Endothelial cell of umbilical vein (primary cell): ENCODE data around the gene CHRND. TPM values are rescaled to one million over a fixed set of nuclear protein-coding genes. Genes with fewer than 3 reads are reported as not detected.

Experiments
- BruUV-seq: library from RNA; stranded (reverse); fragments of 400-500 nt; replicated peaks from 2 replicates; lab custom pipeline; 2021; lab: Mats Ljungman, UMichigan
- CTCF ChIA-PET: fragments of 300-600, 350-600 bp; sonication (Branson Sonifier 250); formaldehyde crosslinking; loops from one replicate; lab custom pipeline; 2021; ENCODE audit warnings: antibody characterized with exemption, inconsistent platforms; lab: Charles Lee
- POLR2A ChIA-PET: fragments of 300-600, 350-600 bp; sonication (Branson Sonifier 250); formaldehyde crosslinking; loops from one replicate; lab custom pipeline; 2021; ENCODE audit warnings: antibody characterized with exemption, inconsistent platforms; lab: Charles Lee
- DNase-seq: peaks from one replicate; pipeline ENCODE4 v3.0.0-alpha.2; 2011; ENCODE audit warnings: low read depth, low spot score
- FAIRE-seq: peaks from 2 replicates; lab custom pipeline; 2011; peaks lifted over from hg19 to GRCh38; lab: Jason Lieb, UNC
- H2AFZ ChIP-seq: 2 replicates; pipeline ENCODE4 v1.6.0; 2012; ENCODE audit warnings: low read depth, low read length, control low read depth, inconsistent platforms
- H3K27ac ChIP-seq: 2 replicates; pipeline ENCODE4 v1.5.1; 2011; ENCODE audit warnings: low read depth, mild to moderate bottlenecking, control low read depth, low read length, moderate library complexity; ENCODE audit not compliant: insufficient read depth
- H3K27me3 ChIP-seq, 2 experiments: 2 replicates each; pipeline versions ENCODE4 v1.6.0 to v1.6.1; 2011; ENCODE audit warnings: low read length in 2 of 2, mixed read lengths in 1 of 2; ENCODE audit not compliant: control insufficient read depth in 2 of 2, insufficient read depth in 2 of 2
- H3K36me3 ChIP-seq, 2 experiments: 2 replicates in 1 of 2; 3 replicates in 1 of 2; pipeline ENCODE4 v1.5.1; 2011; ENCODE audit warnings: low read length in 2 of 2, mild to moderate bottlenecking in 1 of 2, moderate library complexity in 1 of 2; ENCODE audit not compliant: control insufficient read depth in 2 of 2, insufficient read depth in 2 of 2; ENCODE audit errors: extremely low read depth in 1 of 2
- H3K4me1 ChIP-seq: 3 replicates; pipeline ENCODE4 v1.5.1; 2011; ENCODE audit warnings: mild to moderate bottlenecking, low read length; ENCODE audit not compliant: control insufficient read depth, insufficient read depth; ENCODE audit errors: extremely low read depth
- H3K4me2 ChIP-seq: 2 replicates; pipeline ENCODE4 v1.6.1; 2011; ENCODE audit warnings: low read length, control low read depth, mixed read lengths; ENCODE audit not compliant: insufficient read depth
- H3K4me3 ChIP-seq, 3 experiments: fragments of 200-600 bp in 1 of 3; sonication (generic), shearing (Covaris generic) in 1 of 3; replicated peaks in 1 of 3; 2 replicates each; pipeline ENCODE4 v1.5.1; 2011 to 2016; ENCODE audit warnings: control low read depth in 3 of 3, low read length in 3 of 3, mild to moderate bottlenecking in 2 of 3, inconsistent platforms in 1 of 3, low read depth in 1 of 3, moderate library complexity in 1 of 3; ENCODE audit not compliant: insufficient read depth in 1 of 3
- H3K79me2 ChIP-seq: 2 replicates; pipeline ENCODE4 v1.6.0; 2012; ENCODE audit warnings: low read length, inconsistent platforms; ENCODE audit not compliant: control insufficient read depth, insufficient read depth
- H3K9ac ChIP-seq: replicated peaks from 2 replicates; pipeline ENCODE3; 2011; ENCODE audit warnings: low read length, control low read depth; ENCODE audit not compliant: insufficient read depth; ENCODE audit errors: extremely low read depth
- H3K9me1 ChIP-seq: replicated peaks from 3 replicates; pipeline ENCODE4 v1.6.0; 2011; ENCODE audit warnings: mild to moderate bottlenecking, low read length; ENCODE audit not compliant: control insufficient read depth, insufficient read depth; ENCODE audit errors: extremely low read depth
- H3K9me3 ChIP-seq: replicated peaks from 2 replicates; pipeline ENCODE4 v1.5.1; 2012; ENCODE audit warnings: low read length, inconsistent platforms; ENCODE audit not compliant: control insufficient read depth, insufficient read depth
- H4K20me1 ChIP-seq: replicated peaks from 2 replicates; pipeline ENCODE3; 2011; ENCODE audit warnings: mild to moderate bottlenecking, low read length; ENCODE audit not compliant: control insufficient read depth, insufficient read depth; ENCODE audit errors: extremely low read depth
- EZH2 ChIP-seq: IDR thresholded peaks from 2 replicates; pipeline ENCODE4 v1.6.1; 2012; ENCODE audit warnings: borderline replicate concordance, low read depth, mild to moderate bottlenecking, moderate library complexity, low read length, inconsistent platforms; ENCODE audit not compliant: severe bottlenecking
- FOS ChIP-seq: IDR thresholded peaks from 2 replicates; pipeline ENCODE4 v1.6.1; 2011; ENCODE audit warnings: mild to moderate bottlenecking, low read length, moderate library complexity, borderline replicate concordance; ENCODE audit not compliant: insufficient read depth
- GATA2 ChIP-seq: IDR thresholded peaks from 2 replicates; pipeline ENCODE4 v1.7.0; 2011; ENCODE audit warnings: low read depth, mild to moderate bottlenecking, moderate library complexity, mixed read lengths, low read length; ENCODE audit not compliant: insufficient read length, insufficient read depth
- JUN ChIP-seq: IDR thresholded peaks from 2 replicates; pipeline ENCODE4 v1.6.1; 2011; ENCODE audit warnings: borderline replicate concordance, low read depth; ENCODE audit not compliant: insufficient read length, insufficient read depth
- MYC ChIP-seq: IDR thresholded peaks from one replicate; pipeline ENCODE4 v1.6.1; 2011; ENCODE audit warnings: mild to moderate bottlenecking, low read depth, low read length
- POLR2A ChIP-seq: IDR thresholded peaks from 2 replicates; pipeline ENCODE4 v1.6.1; 2012; ENCODE audit warnings: low read depth, mild to moderate bottlenecking, control low read depth, low read length
- POLR2AphosphoS5 ChIP-seq: IDR thresholded peaks from 2 replicates; pipeline ENCODE4 v1.6.1; 2012; ENCODE audit warnings: low read depth, mild to moderate bottlenecking, control low read depth, low read length, moderate library complexity; ENCODE audit not compliant: insufficient read depth
- dilution Hi-C: fragments of 300-500 bp; cut with MboI; formaldehyde crosslinking; loops from one replicate; pipeline ENCODE4 v1.15.0; 2019; ENCODE audit warnings: low sequenced_read_pairs; ENCODE audit not compliant: extremely low pct_ligation_motif_present
- intact Hi-C: fragments of 100-400 bp; cut with micrococcal nuclease; formaldehyde crosslinking; loops from one replicate; pipeline ENCODE4 v1.10.0; 2022
- polyA plus RNA-seq, 4 experiments: library from polyadenylated mRNA; depleted of rRNA in 3 of 4; stranded (reverse) in 3 of 4; unstranded in 1 of 4; fragments of >200 nt; gene quantifications; 2 replicates each; pipeline versions ENCODE4 v1.2.1 to v1.2.3, GENCODE V29; 2011 to 2012; ENCODE audit warnings: missing spikeins in 1 of 4
- total RNA-seq: library from RNA; stranded (reverse); gene quantifications from 2 replicates; pipeline ENCODE4 v1.2.3, GENCODE V29; 2021
- TF ChIP-seq, protein P1 (sequence below): IDR thresholded peaks from 2 replicates; pipeline ENCODE4 v1.6.1; 2011; ENCODE audit not compliant: insufficient read depth, insufficient read length
- TF ChIP-seq, protein P2 (sequence below), 2 donors: IDR thresholded peaks; 1 replicate in 1 of 2; 2 replicates in 1 of 2; pipeline ENCODE4 v1.5.1; 2011; ENCODE audit warnings: low read length in 2 of 2, mild to moderate bottlenecking in 2 of 2, moderate library complexity in 2 of 2, control low read depth in 1 of 2, inconsistent platforms in 1 of 2, low read depth in 1 of 2; ENCODE audit not compliant: insufficient read depth in 1 of 2; ENCODE audit errors: extremely low read depth in 1 of 2

The CHRND gene
- total and polyA plus RNA-seq, 2 donors (not counting 3 experiments of a cell fraction or from before 2014, with no cell fraction given), result not detected

DNA sequence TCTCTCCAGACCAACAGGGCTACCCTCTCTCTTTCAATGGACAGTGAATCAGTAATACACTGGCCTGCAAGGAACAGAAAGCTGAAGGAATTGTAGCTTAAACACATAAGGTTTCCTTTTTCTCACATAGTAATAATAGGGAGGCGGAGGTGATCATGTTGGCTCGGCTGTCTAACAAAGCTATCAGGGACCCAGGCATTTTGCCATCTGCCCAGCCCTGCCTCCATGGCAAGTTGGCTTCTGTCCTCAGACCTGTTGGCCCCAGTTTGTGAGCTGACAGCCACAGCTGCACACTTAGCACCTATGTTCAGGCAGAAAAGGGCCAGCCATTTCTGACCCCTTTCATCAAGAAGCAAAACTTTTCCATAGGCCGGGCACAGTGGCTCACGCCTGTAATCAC lies 11.5 kb downstream of the CHRND start:
- H3K4me1 ChIP-seq, result no peaks in the 10 kb centered on the region
- H3K79me2 ChIP-seq, result no peaks in the 10 kb centered on the region
- no peaks in the 10 kb centered on the region for H4K20me1 ChIP-seq
- no peak overlapping the region for H3K4me2 ChIP-seq
- H3K36me3 ChIP-seq, result no peaks in the 10 kb centered on the region
- H3K4me3 ChIP-seq, result no peak overlapping the region
- no peak overlapping the region for H2AFZ ChIP-seq
- BruUV-seq, result no TSS peak
- H3K27me3 ChIP-seq, result no peaks in the 10 kb centered on the region
- no peak for DNase-seq
- no peaks in the 10 kb centered on the region for H3K9me3 ChIP-seq
- no peaks in the 10 kb centered on the region for H3K9me1 ChIP-seq
- ChIA-PET POLR2A (interaction anchor here (0.7 kb wide), 1 partner anchor 34 kb away, joined by 3 read pairs; no protein-coding TSS in a partner anchor), CTCF (interaction anchor here (0.7 kb wide), 1 partner anchor 13 kb away, joined by 5 read pairs; the partner anchor contains the start of genes EIF4E2 and TIGD1)
- no peak for TF ChIP-seq POLR2A
- TF ChIP-seq POLR2AphosphoS5, result no peak
- no peak for TF ChIP-seq FOS
- no peak for TF ChIP-seq JUN
- dilution Hi-C loops, result no loop called here
- no peak overlapping the region for H3K9ac ChIP-seq
- FAIRE-seq, result no peak
- intact Hi-C loops, result no loop called here
- H3K27ac ChIP-seq, result no peak overlapping the region

DNA sequence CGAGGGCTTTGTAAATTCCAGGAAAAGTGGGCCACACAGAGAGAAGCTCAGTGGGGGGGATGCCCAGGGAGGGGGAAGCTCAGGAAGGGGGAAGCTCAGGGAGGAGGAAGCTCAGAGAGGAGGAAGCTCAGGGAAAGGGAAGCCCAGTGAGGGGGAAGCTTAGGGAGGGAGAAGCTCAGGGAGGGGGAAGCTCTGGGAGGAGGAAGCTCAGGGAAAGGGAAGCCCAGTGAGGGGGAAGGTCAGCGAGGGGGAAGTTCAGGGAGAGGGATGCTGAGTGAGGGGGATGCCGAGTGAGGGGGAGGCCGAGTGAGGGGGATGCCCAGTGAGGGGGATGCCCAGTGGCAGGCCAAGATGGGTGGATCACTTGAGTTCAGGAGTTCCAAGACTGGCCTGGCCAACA lies 12.7 kb downstream of the CHRND start:
- TF ChIP-seq, protein P1, sequence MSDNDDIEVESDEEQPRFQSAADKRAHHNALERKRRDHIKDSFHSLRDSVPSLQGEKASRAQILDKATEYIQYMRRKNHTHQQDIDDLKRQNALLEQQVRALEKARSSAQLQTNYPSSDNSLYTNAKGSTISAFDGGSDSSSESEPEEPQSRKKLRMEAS, result no peak
- TF ChIP-seq, protein P2, sequence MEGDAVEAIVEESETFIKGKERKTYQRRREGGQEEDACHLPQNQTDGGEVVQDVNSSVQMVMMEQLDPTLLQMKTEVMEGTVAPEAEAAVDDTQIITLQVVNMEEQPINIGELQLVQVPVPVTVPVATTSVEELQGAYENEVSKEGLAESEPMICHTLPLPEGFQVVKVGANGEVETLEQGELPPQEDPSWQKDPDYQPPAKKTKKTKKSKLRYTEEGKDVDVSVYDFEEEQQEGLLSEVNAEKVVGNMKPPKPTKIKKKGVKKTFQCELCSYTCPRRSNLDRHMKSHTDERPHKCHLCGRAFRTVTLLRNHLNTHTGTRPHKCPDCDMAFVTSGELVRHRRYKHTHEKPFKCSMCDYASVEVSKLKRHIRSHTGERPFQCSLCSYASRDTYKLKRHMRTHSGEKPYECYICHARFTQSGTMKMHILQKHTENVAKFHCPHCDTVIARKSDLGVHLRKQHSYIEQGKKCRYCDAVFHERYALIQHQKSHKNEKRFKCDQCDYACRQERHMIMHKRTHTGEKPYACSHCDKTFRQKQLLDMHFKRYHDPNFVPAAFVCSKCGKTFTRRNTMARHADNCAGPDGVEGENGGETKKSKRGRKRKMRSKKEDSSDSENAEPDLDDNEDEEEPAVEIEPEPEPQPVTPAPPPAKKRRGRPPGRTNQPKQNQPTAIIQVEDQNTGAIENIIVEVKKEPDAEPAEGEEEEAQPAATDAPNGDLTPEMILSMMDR (IDR thresholded peaks at IDR 0.05; ENCODE audit: extremely low read depth in 1 of 2, insufficient read depth in 1 of 2, low read depth in 1 of 2, low read length in 2 of 2), result no peak
- TF ChIP-seq FOS (no peak), POLR2AphosphoS5 (no peak), GATA2 (no peak), POLR2A (no peak), MYC (no peak), EZH2 (no peak), JUN (no peak)
- Histone ChIP-seq H3K9me1 (no peaks in the 10 kb centered on the region), H3K36me3 (no peaks in the 10 kb centered on the region), H3K79me2 (no peaks in the 10 kb centered on the region), H3K9me3 (no peaks in the 10 kb centered on the region), H3K4me2 (no peak overlapping the region), H4K20me1 (no peaks in the 10 kb centered on the region), H3K27me3 (no peaks in the 10 kb centered on the region), H3K4me1 (no peaks in the 10 kb centered on the region), H3K9ac (no peak overlapping the region), H3K4me3 (no peak overlapping the region), H3K27ac (no peak overlapping the region), H2AFZ (no peak overlapping the region)
- CTCF ChIA-PET, result interaction anchor here (0.7 kb wide), 1 partner anchor 349 kb away, joined by 3 read pairs; no protein-coding TSS in a partner anchor
- POLR2A ChIA-PET, result no interaction called here
- BruUV-seq, result no TSS peak
- intact Hi-C loops, result no loop called here
- DNase-seq (no peak), FAIRE-seq (no peak)
- dilution Hi-C loops, result no loop called here
